WTC11 (cell line): ENCODE data around the gene FBXL12. TPM values are rescaled to one million over a fixed set of nuclear protein-coding genes. Genes with fewer than 3 reads are reported as not detected.
A peak's percentile ranks its signal among the peaks of the same experiment; 100 is the strongest.

Source experiments
- ATAC-seq: fragments of 200-7000 bp; cut with Tn5 transposase; 2 replicates; pipeline ENCODE4 v1.10.0; 2021; ENCODE audit warnings: mild to moderate bottlenecking, moderate library complexity
- CTCF ChIA-PET: fragments of 300-600 bp; sonication (Branson Sonifier 250); formaldehyde crosslinking; loops from one replicate; lab custom pipeline; 2021; ENCODE audit warnings: antibody characterized with exemption; lab: Charles Lee
- POLR2A ChIA-PET: fragments of 350-600 bp; sonication (Branson Sonifier 250); formaldehyde crosslinking; loops from one replicate; lab custom pipeline; 2021; ENCODE audit warnings: antibody characterized with exemption; lab: Charles Lee
- DNase-seq: peaks from one replicate; pipeline ENCODE4 v3.0.0; 2021; ENCODE audit warnings: low spot score
- H3K27ac Mint-ChIP-seq: 2 replicates; pipeline ENCODE4 v1.8.0; 2021; ENCODE audit warnings: mixed read lengths
- H3K27me3 Mint-ChIP-seq: 2 replicates; pipeline ENCODE4 v1.8.0; 2021; ENCODE audit warnings: low read depth, mild to moderate bottlenecking, moderate library complexity, mixed read lengths
- H3K36me3 Mint-ChIP-seq: 2 replicates; pipeline ENCODE4 v1.8.0; 2021; ENCODE audit warnings: mixed read lengths
- H3K4me1 Mint-ChIP-seq: 2 replicates; pipeline ENCODE4 v1.8.0; 2022; ENCODE audit warnings: mixed read lengths
- H3K4me3 Mint-ChIP-seq: 2 replicates; pipeline ENCODE4 v1.8.0; 2021; ENCODE audit warnings: mild to moderate bottlenecking, moderate library complexity, mixed read lengths
- H3K9me3 Mint-ChIP-seq: 2 replicates; pipeline ENCODE4 v1.8.0; 2021; ENCODE audit warnings: mixed read lengths
- ARID4B ChIP-seq: sonication (generic); formaldehyde crosslinking; IDR thresholded peaks from 2 replicates; pipeline ENCODE4 v1.8.0; 2023; ENCODE audit warnings: missing genetic modification reagents, mild to moderate bottlenecking, borderline replicate concordance
- CREM ChIP-seq: sonication (generic); formaldehyde crosslinking; IDR thresholded peaks from 2 replicates; pipeline ENCODE4 v1.8.1; 2022; ENCODE audit warnings: mild to moderate bottlenecking, missing genetic modification reagents, moderate library complexity
- FOXP4 ChIP-seq: sonication (generic); formaldehyde crosslinking; IDR thresholded peaks from 2 replicates; pipeline ENCODE4 v1.8.0; 2022; ENCODE audit warnings: mild to moderate bottlenecking, missing genetic modification reagents
- MAX ChIP-seq: sonication (generic); formaldehyde crosslinking; IDR thresholded peaks from 2 replicates; pipeline ENCODE4 v1.8.0; 2022; ENCODE audit warnings: mild to moderate bottlenecking, missing genetic modification reagents
- MLX ChIP-seq: sonication (generic); formaldehyde crosslinking; IDR thresholded peaks from 2 replicates; pipeline ENCODE4 v1.8.1; 2023; ENCODE audit warnings: mild to moderate bottlenecking, missing genetic modification reagents, moderate library complexity
- MYBL2 ChIP-seq: sonication (generic); formaldehyde crosslinking; IDR thresholded peaks from 2 replicates; pipeline ENCODE4 v1.8.1; 2023; ENCODE audit warnings: mild to moderate bottlenecking, moderate library complexity, missing genetic modification reagents
- NFE2L1 ChIP-seq: sonication (generic); formaldehyde crosslinking; IDR thresholded peaks from 2 replicates; pipeline ENCODE4 v1.8.1; 2023; ENCODE audit warnings: missing genetic modification reagents
- OVOL2 ChIP-seq: fragments of 250-450 bp; sonication (Bioruptor Pico); IDR thresholded peaks from 2 replicates; pipeline ENCODE4 v1.9.0; 2021; ENCODE audit warnings: mild to moderate bottlenecking, borderline replicate concordance
- PRRX2 ChIP-seq: fragments of 250-450 bp; sonication (Bioruptor Pico); IDR thresholded peaks from 2 replicates; pipeline ENCODE4 v1.8.0; 2021; ENCODE audit warnings: mild to moderate bottlenecking
- SOX15 ChIP-seq: fragments of 250-450 bp; sonication (Bioruptor Pico); IDR thresholded peaks from 2 replicates; pipeline ENCODE4 v1.9.0; 2021; ENCODE audit warnings: mild to moderate bottlenecking
- STAT6 ChIP-seq: sonication (generic); formaldehyde crosslinking; conservative IDR thresholded peaks from 2 replicates; pipeline ENCODE4 v1.8.1; 2023; ENCODE audit warnings: mild to moderate bottlenecking, low read depth, missing genetic modification reagents, moderate library complexity
- TEAD4 ChIP-seq: sonication (generic); formaldehyde crosslinking; IDR thresholded peaks from 2 replicates; pipeline ENCODE4 v1.8.0; 2022; ENCODE audit warnings: mild to moderate bottlenecking, missing genetic modification reagents
- USF1 ChIP-seq: sonication (generic); formaldehyde crosslinking; IDR thresholded peaks from 2 replicates; pipeline ENCODE4 v1.8.0; 2022; ENCODE audit warnings: mild to moderate bottlenecking, missing genetic modification reagents
- ZMAT4 ChIP-seq: fragments of 250-450 bp; sonication (Bioruptor Pico); IDR thresholded peaks from 2 replicates; pipeline ENCODE4 v1.9.0; 2021; ENCODE audit warnings: mild to moderate bottlenecking
- ZNF232 ChIP-seq: sonication (generic); formaldehyde crosslinking; IDR thresholded peaks from 2 replicates; pipeline ENCODE4 v1.8.0; 2022; ENCODE audit warnings: mild to moderate bottlenecking, missing genetic modification reagents
- ZNF281 ChIP-seq: sonication (generic); formaldehyde crosslinking; IDR thresholded peaks from 2 replicates; pipeline ENCODE4 v1.8.0; 2023; ENCODE audit warnings: mild to moderate bottlenecking, missing genetic modification reagents
- ZNF317 ChIP-seq: sonication (generic); formaldehyde crosslinking; IDR thresholded peaks from 2 replicates; pipeline ENCODE4 v1.8.1; 2023; ENCODE audit warnings: low read depth, mild to moderate bottlenecking, moderate library complexity, missing genetic modification reagents, borderline replicate concordance
- ZNF416 ChIP-seq: fragments of 250-450 bp; sonication (Bioruptor Pico); IDR thresholded peaks from 2 replicates; pipeline ENCODE4 v1.9.0; 2021; ENCODE audit warnings: mild to moderate bottlenecking, inconsistent platforms
- total RNA-seq: library from RNA; stranded (reverse); gene quantifications from 3 replicates; pipeline ENCODE4 v1.2.3, GENCODE V29; 2021

The FBXL12 gene
- total RNA-seq, 1 experiment from 2014 or later = 37.6 TPM

GRCh38 chr19:9786342-9786741, 32.5 kb downstream of the FBXL12 start:
- Mint-ChIP-seq H3K27me3 (no peaks in the 10 kb centered on the region), H3K27ac (peak overlapping the region; percentile 96), H3K36me3 (no peaks in the 10 kb centered on the region), H3K4me3 (peak overlapping the region; percentile 81), H3K9me3 (no peaks in the 10 kb centered on the region), H3K4me1 (peaks cover 49% of the 10 kb centered on the region)
- DNase-seq (no peak), ATAC-seq (no peak)
- TF ChIP-seq MLX (CRISPR knock-in tag) (no peak), PRRX2 (CRISPR knock-in tag) (no peak), ZNF232 (CRISPR knock-in tag) (no peak), ZNF416 (CRISPR knock-in tag) (no peak)
- ChIA-PET CTCF (no interaction called here), POLR2A (no interaction called here)

- H3K9me3 Mint-ChIP-seq = no peaks in the 10 kb centered on the region
- POLR2A ChIA-PET = no interaction called here
- no peak for TF ChIP-seq SOX15 (CRISPR knock-in tag)
- peak; percentile 68 for TF ChIP-seq MAX
- 0 out of 2 replicates have a peak, but pooled peaks have one; percentile 36 for TF ChIP-seq FOXP4 (CRISPR knock-in tag)
- TF ChIP-seq TEAD4 (CRISPR knock-in tag) = peak; percentile 21; the same call in 1 of the 2 replicates
- TF ChIP-seq CREM = peak; percentile 67; the same call in 1 of the 2 replicates
- TF ChIP-seq ARID4B = 0 out of 2 replicates have a peak, but pooled peaks have one; percentile 69
- TF ChIP-seq ZNF281 = peak; percentile 57; the same call in 1 of the 2 replicates
- 0 out of 2 replicates have a peak, but pooled peaks have one; percentile 18 for TF ChIP-seq NFE2L1
- no peak for TF ChIP-seq STAT6 (CRISPR knock-in tag)
- peak; percentile 40; the same call in 1 of the 2 replicates for TF ChIP-seq USF1 (CRISPR knock-in tag)
- TF ChIP-seq MYBL2 (CRISPR knock-in tag) = 0 out of 2 replicates have a peak, but pooled peaks have one; percentile 23
- no peak for TF ChIP-seq ZNF317 (CRISPR knock-in tag)
- TF ChIP-seq OVOL2 = no peak
- no peak for TF ChIP-seq ZMAT4 (CRISPR knock-in tag)
Observed at GRCh38 chr19:9785367-9786331, 33.2 kb downstream of the FBXL12 start.

More at GRCh38 chr19:9785367-9786331, 33.2 kb downstream of the FBXL12 start:
- peak overlapping the region; percentile 99 for H3K27ac Mint-ChIP-seq
- no peaks in the 10 kb centered on the region for H3K36me3 Mint-ChIP-seq
- peaks cover 44% of the 10 kb centered on the region for H3K4me1 Mint-ChIP-seq
- peak overlapping the region; percentile 97 for H3K4me3 Mint-ChIP-seq
- ATAC-seq (peak; percentile 86), DNase-seq (peak; percentile 99)
- H3K27me3 Mint-ChIP-seq = no peaks in the 10 kb centered on the region; the same call in 1 of the 2 replicates
- CTCF ChIA-PET = no interaction called here
